D721Med (cell line): ENCODE data around the gene POTEI.
"Not testable (repeated sequence)": the region's sequence is repeated elsewhere in the genome, so short reads cannot be mapped to it uniquely, and the experiment has no call there.

Source experiments
- DNase-seq: peaks from one replicate; pipeline ENCODE4 v3.0.0; 2011; ENCODE audit warnings: low spot score; ENCODE audit not compliant: insufficient read length
- FAIRE-seq: peaks from 2 replicates; lab custom pipeline; 2011; peaks lifted over from hg19 to GRCh38; lab: Jason Lieb, UNC

Gene POTEI

GRCh38 chr2:130509228-130509627 lies at the start of gene POTEI:
Gene POTEI (minus strand): TSS chr2:130509328. CDS start chr2:130509235, 93 bp downstream.
- not testable (repeated sequence) for DNase-seq, FAIRE-seq

- not testable (repeated sequence) for FAIRE-seq, DNase-seq
Measured at GRCh38 chr2:130556441-130556840, 47.3 kb upstream of the POTEI start.

- FAIRE-seq = not testable (repeated sequence)
Measured at GRCh38 chr2:130554178-130554577, 45.0 kb upstream of the POTEI start.

GRCh38 chr2:130549475-130549874 lies 40.3 kb upstream of the POTEI start:
- not testable (repeated sequence) for FAIRE-seq, DNase-seq

More at GRCh38 chr2:130554178-130554577, 45.0 kb upstream of the POTEI start:
- DNase-seq = not testable (repeated sequence)

GRCh38 chr2:130548418-130548817 lies 39.3 kb upstream of the POTEI start:
- not testable (repeated sequence) for FAIRE-seq

GRCh38 chr2:130544978-130545377 lies 35.9 kb upstream of the POTEI start:
- not testable (repeated sequence) for FAIRE-seq, DNase-seq

More at GRCh38 chr2:130548418-130548817, 39.3 kb upstream of the POTEI start:
- not testable (repeated sequence) for DNase-seq

GRCh38 chr2:130543785-130544528 lies 34.8 kb upstream of the POTEI start:
- not testable (repeated sequence) for DNase-seq, FAIRE-seq

GRCh38 chr2:130542789-130543188 lies 33.7 kb upstream of the POTEI start:
- not testable (repeated sequence) for DNase-seq, FAIRE-seq

- FAIRE-seq = not testable (repeated sequence)
Measured at GRCh38 chr2:130538271-130538670, 29.1 kb upstream of the POTEI start.

GRCh38 chr2:130536654-130537053 lies 27.5 kb upstream of the POTEI start:
- DNase-seq, FAIRE-seq: not testable (repeated sequence)

More at GRCh38 chr2:130538271-130538670, 29.1 kb upstream of the POTEI start:
- DNase-seq = not testable (repeated sequence)

GRCh38 chr2:130531672-130532071 lies 22.5 kb upstream of the POTEI start:
- DNase-seq, FAIRE-seq: not testable (repeated sequence)

GRCh38 chr2:130531225-130531624 lies 22.1 kb upstream of the POTEI start:
- not testable (repeated sequence) for DNase-seq, FAIRE-seq

- not testable (repeated sequence) for DNase-seq, FAIRE-seq
Measured at GRCh38 chr2:130530212-130530611, 21.1 kb upstream of the POTEI start.

- DNase-seq, FAIRE-seq: not testable (repeated sequence)
Measured at GRCh38 chr2:130529545-130529944, 20.4 kb upstream of the POTEI start.

GRCh38 chr2:130527365-130527967 lies 18.3 kb upstream of the POTEI start:
- not testable (repeated sequence) for DNase-seq, FAIRE-seq

GRCh38 chr2:130522390-130522789 lies 13.3 kb upstream of the POTEI start:
- not testable (repeated sequence) for DNase-seq, FAIRE-seq

GRCh38 chr2:130520992-130521391 lies 11.9 kb upstream of the POTEI start, which contains the start of gene CFC1B:
Gene CFC1B (plus strand): TSS chr2:130521222. CDS start chr2:130521485, 263 bp downstream.
- FAIRE-seq, DNase-seq: not testable (repeated sequence)

- not testable (repeated sequence) for DNase-seq, FAIRE-seq
Measured at GRCh38 chr2:130518516-130519106, 9.5 kb upstream of the POTEI start.

- not testable (repeated sequence) for FAIRE-seq, DNase-seq
Measured at GRCh38 chr2:130511747-130512451, 2.8 kb upstream of the POTEI start.
